K562 (cell line): Measurements from ENCODE around the gene TOR1B. TPM values are rescaled to one million over a fixed set of nuclear protein-coding genes. Genes with fewer than 3 reads are reported as not detected.

Source experiments
- ADNP ChIP-seq: fragments of 200-800 bp; sonication (Bioruptor generic); IDR thresholded peaks from 2 replicates; pipeline ENCODE4 v1.6.1; 2016; ENCODE audit warnings: missing genetic modification characterization, missing compliant biosample characterization
- BACH1 ChIP-seq: fragments of 200-800 bp; sonication (Bioruptor generic); IDR thresholded peaks from 2 replicates; pipeline ENCODE4 v1.6.1; 2016; ENCODE audit warnings: missing genetic modification characterization, missing compliant biosample characterization
- CBFA2T3 ChIP-seq: fragments of 450-650 bp; IDR thresholded peaks from 2 replicates; pipeline ENCODE4 v1.6.1; 2017
- FIP1L1 ChIP-seq: fragments of 200-400 bp; formaldehyde crosslinking; IDR thresholded peaks from 2 replicates; pipeline ENCODE4 v1.6.1; 2018; ENCODE audit warnings: mild to moderate bottlenecking, low read depth, low read length; ENCODE audit not compliant: poor library complexity, severe bottlenecking
- KLF13 ChIP-seq: fragments of 450-650 bp; IDR thresholded peaks from 2 replicates; pipeline ENCODE4 v1.6.1; 2016; ENCODE audit warnings: missing genetic modification characterization, low read depth, mild to moderate bottlenecking, missing compliant biosample characterization, moderate library complexity, borderline replicate concordance
- NUFIP1 ChIP-seq: fragments of 450-650 bp; IDR thresholded peaks from 2 replicates; pipeline ENCODE4 v1.6.1; 2018; ENCODE audit not compliant: partially characterized antibody
- POLR3G ChIP-seq: IDR thresholded peaks from 2 replicates; pipeline ENCODE4 v1.6.1; 2011; ENCODE audit not compliant: insufficient read length, insufficient replicate concordance; ENCODE audit errors: extremely low read depth
- PRMT5 ChIP-seq: sonication (generic); formaldehyde crosslinking; IDR thresholded peaks from 2 replicates; pipeline ENCODE4 v1.5.0; 2020; ENCODE audit warnings: missing genetic modification reagents
- SLC30A9 ChIP-seq: fragments of 250-450 bp; sonication (Bioruptor Pico); IDR thresholded peaks from 2 replicates; pipeline ENCODE4 v1.8.0; 2022; ENCODE audit warnings: mild to moderate bottlenecking, moderate library complexity
- SMAD4 ChIP-seq: fragments of 250-450 bp; sonication (Bioruptor Pico); conservative IDR thresholded peaks from 2 replicates; pipeline ENCODE4 v1.8.0; 2021; ENCODE audit warnings: inconsistent platforms, mild to moderate bottlenecking, moderate library complexity
- SREBF2 ChIP-seq: sonication (generic); formaldehyde crosslinking; IDR thresholded peaks from 2 replicates; pipeline ENCODE4 v1.4.0; 2020; ENCODE audit warnings: mild to moderate bottlenecking, missing genetic modification reagents
- TRIM24 ChIP-seq, 2 experiments: fragments of 450-650 bp; IDR thresholded peaks; 2 replicates each; pipeline ENCODE4 v1.6.1; 2016
- ZC3H11A ChIP-seq: IDR thresholded peaks from 2 replicates; pipeline ENCODE4 v1.6.1; 2012; ENCODE audit warnings: low read depth, low read length, improper control_type of control experiment
- polyA plus RNA-seq, 8 experiments: library from polyadenylated mRNA; depleted of rRNA in 4 of 8; stranded (reverse) in 5 of 8; unstranded in 3 of 8; fragments of >200 nt; fragmentation: Nextera tagmentation in 2 of 8; fragmentation: Illumina TruSeq in 1 of 8; extraction: Ambion mirVana in 2 of 8; extraction: Trizol in 1 of 8; gene quantifications; 2 replicates each; pipeline versions ENCODE4 v1.2.1 to v1.2.3, GENCODE V29; 2011 to 2014; ENCODE audit warnings: inconsistent platforms in 1 of 8, missing spikeins in 1 of 8
- total RNA-seq, 7 experiments: library from RNA; depleted of rRNA in 6 of 7; stranded (reverse); fragments of >200 nt in 6 of 7; fragmentation: Illumina TruSeq in 2 of 7; extraction: Trizol in 2 of 7; gene quantifications; 2 replicates each; pipeline versions ENCODE4 v1.2.1 to v1.2.3, GENCODE V29; 2011 to 2021; ENCODE audit warnings: low replicate concordance in 1 of 7
- TF ChIP-seq, protein P1 (sequence below), 2 experiments: IDR thresholded peaks; 2 replicates each; pipeline ENCODE4 v1.6.1; 2011; ENCODE audit warnings: borderline replicate concordance in 1 of 2, control low read depth in 1 of 2, low read depth in 1 of 2, low read length in 1 of 2, mild to moderate bottlenecking in 1 of 2, mixed read lengths in 1 of 2, moderate library complexity in 1 of 2; ENCODE audit not compliant: insufficient read depth in 1 of 2, insufficient read length in 1 of 2, poor library complexity in 1 of 2, severe bottlenecking in 1 of 2; ENCODE audit errors: extremely low read depth in 1 of 2
- TF ChIP-seq, protein P2 (sequence below): fragments of 450-650 bp; formaldehyde crosslinking; IDR thresholded peaks from 2 replicates; pipeline ENCODE4 v1.4.0; 2020; ENCODE audit warnings: mild to moderate bottlenecking, mixed read lengths
- TF ChIP-seq, protein P3 (sequence below): fragments of 450-650 bp; formaldehyde crosslinking; conservative IDR thresholded peaks from 2 replicates; pipeline ENCODE4 v1.4.0; 2022; ENCODE audit warnings: mild to moderate bottlenecking, missing genetic modification characterization
- TF ChIP-seq, protein P4 (sequence below): fragments of 450-650 bp; formaldehyde crosslinking; IDR thresholded peaks from 2 replicates; pipeline ENCODE4 v1.4.0; 2020; ENCODE audit warnings: mild to moderate bottlenecking, moderate library complexity
- TF ChIP-seq, protein P5 (sequence below): fragments of 450-650 bp; IDR thresholded peaks from 2 replicates; pipeline ENCODE4 v1.6.1; 2017; ENCODE audit warnings: mild to moderate bottlenecking, moderate library complexity
- TF ChIP-seq, protein P6 (sequence below): fragments of 250-450 bp; sonication (Bioruptor Pico); IDR thresholded peaks from 2 replicates; pipeline ENCODE4 v1.6.1; 2021; ENCODE audit warnings: mild to moderate bottlenecking

The TOR1B gene
- total and polyA plus RNA-seq, 9 of the 15 experiments (the other 6 are each of a cell fraction or from before 2014, with no cell fraction given): 4.2 to 36.5 (median 24.6) TPM

DNA sequence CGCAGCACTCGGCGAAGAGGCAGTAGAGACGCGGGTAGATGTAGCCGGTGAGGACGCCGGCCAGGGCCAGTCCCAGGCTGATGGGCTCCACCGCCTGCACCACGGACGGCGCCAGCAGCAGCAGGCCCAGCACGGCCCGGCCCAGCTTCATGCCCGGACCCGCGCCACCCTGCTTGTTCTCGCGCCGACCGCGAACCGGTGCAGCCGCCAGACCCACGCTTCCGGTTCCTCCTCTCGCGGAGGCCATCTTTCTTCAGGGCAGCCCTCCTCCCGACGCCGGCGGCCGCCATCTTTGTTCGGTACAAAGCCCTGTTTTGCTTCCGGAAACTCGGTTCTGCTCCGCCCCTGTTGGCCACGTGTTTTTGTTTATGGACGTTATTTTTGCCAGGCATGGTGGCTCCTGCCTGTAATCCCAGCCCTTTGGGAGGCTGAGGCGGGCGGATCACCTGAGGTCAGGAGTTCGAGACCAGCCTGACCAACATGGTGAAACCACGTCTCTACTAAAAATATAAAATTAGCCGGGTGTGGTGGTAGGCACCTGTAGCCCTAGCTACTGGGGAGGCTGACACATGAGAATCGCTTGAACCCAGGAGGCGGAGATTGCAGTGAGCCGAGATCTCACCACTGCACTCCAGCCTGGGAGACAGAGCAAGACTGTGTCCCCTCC lies 21.1 kb downstream of the TOR1B start, which contains the start of gene TOR1A (continued):
- TF ChIP-seq, protein P1, sequence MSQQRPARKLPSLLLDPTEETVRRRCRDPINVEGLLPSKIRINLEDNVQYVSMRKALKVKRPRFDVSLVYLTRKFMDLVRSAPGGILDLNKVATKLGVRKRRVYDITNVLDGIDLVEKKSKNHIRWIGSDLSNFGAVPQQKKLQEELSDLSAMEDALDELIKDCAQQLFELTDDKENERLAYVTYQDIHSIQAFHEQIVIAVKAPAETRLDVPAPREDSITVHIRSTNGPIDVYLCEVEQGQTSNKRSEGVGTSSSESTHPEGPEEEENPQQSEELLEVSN (IDR thresholded peaks at IDR 0.05; ENCODE audit: borderline replicate concordance in 1 of 2, extremely low read depth in 1 of 2, insufficient read depth in 1 of 2, insufficient read length in 1 of 2, low read depth in 1 of 2, low read length in 1 of 2, poor library complexity in 1 of 2, severe bottlenecking in 1 of 2): peak; percentile 65 to 73
- TF ChIP-seq SMAD4: peak; percentile 87
- peak; percentile 94 for TF ChIP-seq KLF13 (tag)
- TF ChIP-seq NUFIP1: peak; percentile 60
- TF ChIP-seq, protein P2, sequence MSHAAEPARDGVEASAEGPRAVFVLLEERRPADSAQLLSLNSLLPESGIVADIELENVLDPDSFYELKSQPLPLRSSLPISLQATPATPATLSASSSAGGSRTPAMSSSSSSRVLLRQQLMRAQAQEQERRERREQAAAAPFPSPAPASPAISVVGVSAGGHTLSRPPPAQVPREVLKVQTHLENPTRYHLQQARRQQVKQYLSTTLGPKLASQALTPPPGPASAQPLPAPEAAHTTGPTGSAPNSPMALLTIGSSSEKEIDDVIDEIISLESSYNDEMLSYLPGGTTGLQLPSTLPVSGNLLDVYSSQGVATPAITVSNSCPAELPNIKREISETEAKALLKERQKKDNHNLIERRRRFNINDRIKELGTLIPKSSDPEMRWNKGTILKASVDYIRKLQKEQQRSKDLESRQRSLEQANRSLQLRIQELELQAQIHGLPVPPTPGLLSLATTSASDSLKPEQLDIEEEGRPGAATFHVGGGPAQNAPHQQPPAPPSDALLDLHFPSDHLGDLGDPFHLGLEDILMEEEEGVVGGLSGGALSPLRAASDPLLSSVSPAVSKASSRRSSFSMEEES (CRISPR knock-in tag): no peak
- no peak for TF ChIP-seq SREBF2 (CRISPR knock-in tag)
- TF ChIP-seq, protein P3, sequence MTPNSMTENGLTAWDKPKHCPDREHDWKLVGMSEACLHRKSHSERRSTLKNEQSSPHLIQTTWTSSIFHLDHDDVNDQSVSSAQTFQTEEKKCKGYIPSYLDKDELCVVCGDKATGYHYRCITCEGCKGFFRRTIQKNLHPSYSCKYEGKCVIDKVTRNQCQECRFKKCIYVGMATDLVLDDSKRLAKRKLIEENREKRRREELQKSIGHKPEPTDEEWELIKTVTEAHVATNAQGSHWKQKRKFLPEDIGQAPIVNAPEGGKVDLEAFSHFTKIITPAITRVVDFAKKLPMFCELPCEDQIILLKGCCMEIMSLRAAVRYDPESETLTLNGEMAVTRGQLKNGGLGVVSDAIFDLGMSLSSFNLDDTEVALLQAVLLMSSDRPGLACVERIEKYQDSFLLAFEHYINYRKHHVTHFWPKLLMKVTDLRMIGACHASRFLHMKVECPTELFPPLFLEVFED (CRISPR knock-in tag): no peak
- TF ChIP-seq CBFA2T3: no peak
- TF ChIP-seq SLC30A9 (CRISPR knock-in tag): no peak
- TF ChIP-seq, protein P4, sequence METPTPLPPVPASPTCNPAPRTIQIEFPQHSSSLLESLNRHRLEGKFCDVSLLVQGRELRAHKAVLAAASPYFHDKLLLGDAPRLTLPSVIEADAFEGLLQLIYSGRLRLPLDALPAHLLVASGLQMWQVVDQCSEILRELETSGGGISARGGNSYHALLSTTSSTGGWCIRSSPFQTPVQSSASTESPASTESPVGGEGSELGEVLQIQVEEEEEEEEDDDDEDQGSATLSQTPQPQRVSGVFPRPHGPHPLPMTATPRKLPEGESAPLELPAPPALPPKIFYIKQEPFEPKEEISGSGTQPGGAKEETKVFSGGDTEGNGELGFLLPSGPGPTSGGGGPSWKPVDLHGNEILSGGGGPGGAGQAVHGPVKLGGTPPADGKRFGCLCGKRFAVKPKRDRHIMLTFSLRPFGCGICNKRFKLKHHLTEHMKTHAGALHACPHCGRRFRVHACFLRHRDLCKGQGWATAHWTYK (CRISPR knock-in tag): peak; percentile 92
- TF ChIP-seq, protein P5, sequence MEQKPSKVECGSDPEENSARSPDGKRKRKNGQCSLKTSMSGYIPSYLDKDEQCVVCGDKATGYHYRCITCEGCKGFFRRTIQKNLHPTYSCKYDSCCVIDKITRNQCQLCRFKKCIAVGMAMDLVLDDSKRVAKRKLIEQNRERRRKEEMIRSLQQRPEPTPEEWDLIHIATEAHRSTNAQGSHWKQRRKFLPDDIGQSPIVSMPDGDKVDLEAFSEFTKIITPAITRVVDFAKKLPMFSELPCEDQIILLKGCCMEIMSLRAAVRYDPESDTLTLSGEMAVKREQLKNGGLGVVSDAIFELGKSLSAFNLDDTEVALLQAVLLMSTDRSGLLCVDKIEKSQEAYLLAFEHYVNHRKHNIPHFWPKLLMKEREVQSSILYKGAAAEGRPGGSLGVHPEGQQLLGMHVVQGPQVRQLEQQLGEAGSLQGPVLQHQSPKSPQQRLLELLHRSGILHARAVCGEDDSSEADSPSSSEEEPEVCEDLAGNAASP: no peak
- TF ChIP-seq POLR3G: no peak
- no peak for TF ChIP-seq ADNP (tag)
- TF ChIP-seq, protein P6, sequence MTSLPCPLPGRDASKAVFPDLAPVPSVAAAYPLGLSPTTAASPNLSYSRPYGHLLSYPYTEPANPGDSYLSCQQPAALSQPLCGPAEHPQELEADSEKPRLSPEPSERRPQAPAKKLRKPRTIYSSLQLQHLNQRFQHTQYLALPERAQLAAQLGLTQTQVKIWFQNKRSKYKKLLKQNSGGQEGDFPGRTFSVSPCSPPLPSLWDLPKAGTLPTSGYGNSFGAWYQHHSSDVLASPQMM (CRISPR knock-in tag): no peak
- peak; percentile 64 for TF ChIP-seq FIP1L1
- no peak for TF ChIP-seq PRMT5
- TF ChIP-seq BACH1 (tag): peak; percentile 87; the same call in 1 of the 2 replicates
- TF ChIP-seq TRIM24 (IDR thresholded peaks at IDR 0.05): peak in 1 of 2 experiments; percentile 44; a peak in 2 of 4 replicates
- 0 out of 2 replicates have a peak, but pooled peaks have one; percentile 72 for TF ChIP-seq ZC3H11A
